NCI-H2171 (cell line): ENCODE measurements around the gene TTLL1.

Experiments used
- DNase-seq: peaks from one replicate; lab custom pipeline; 2025; lab: John Stamatoyannopoulos, UW

Gene TTLL1

GRCh38 chr22:42993651-42994275 lies 95.4 kb downstream of the TTLL1 start:
- DNase-seq = no peak

GRCh38 chr22:42992886-42993479 lies 96.2 kb downstream of the TTLL1 start:
- no peak for DNase-seq

- DNase-seq = no peak
Observed at GRCh38 chr22:42992092-42992491, 97.1 kb downstream of the TTLL1 start.

- DNase-seq = no peak
Observed at GRCh38 chr22:42991010-42991651, 98.1 kb downstream of the TTLL1 start.

- DNase-seq = no peak
Observed at GRCh38 chr22:42990131-42990838, 98.9 kb downstream of the TTLL1 start.
